ENCODE data around the gene POU2F3.
A peak's percentile ranks its signal among the peaks of the same experiment; 100 is the strongest.

Gene POU2F3

GRCh38 chr11:120350637-120351036, 110.7 kb downstream of the POU2F3 start:
- DNase-seq: no peak

GRCh38 chr11:120352405-120352804, 112.5 kb downstream of the POU2F3 start:
- DNase-seq: no peak

- no peak for DNase-seq
These were observed 114.1 kb downstream of the POU2F3 start for GRCh38 chr11:120354068-120354467.

- DNase-seq: peak; percentile 85
These were observed 114.8 kb downstream of the POU2F3 start for GRCh38 chr11:120354779-120355178.

GRCh38 chr11:120357620-120358019, 117.7 kb downstream of the POU2F3 start:
- DNase-seq: no peak

- DNase-seq: no peak
These were observed 118.8 kb downstream of the POU2F3 start for GRCh38 chr11:120358729-120359128.

GRCh38 chr11:120363436-120363835, 123.5 kb downstream of the POU2F3 start:
- DNase-seq: no peak

- no peak for DNase-seq
These were observed 125.6 kb downstream of the POU2F3 start for GRCh38 chr11:120365512-120365911.

Data from NCI-H526 treated with DMSO at 0.1 percent for 48 hours (cell line).